ENCODE results near the gene DRC7. TPM values are rescaled to one million over a fixed set of nuclear protein-coding genes. Genes with fewer than 3 reads are reported as not detected.

DRC7 gene
- total RNA-seq, 1 donor from 2014 or later: 0.41 TPM

- no peak overlapping the region for H3K4me3 Mint-ChIP-seq
- Histone ChIP-seq H3K36me3 (no peaks in the 10 kb centered on the region), H3K27me3 (no peaks in the 10 kb centered on the region), H3K4me1 (peaks cover 9% of the 10 kb centered on the region), H3K4me2 (no peak overlapping the region), H3K79me2 (ENCODE audit: low read depth) (no peaks in the 10 kb centered on the region), H3F3A (ENCODE audit: low read depth) (peaks cover 9% of the 10 kb centered on the region), H3K4me3 (no peak overlapping the region), H4K20me1 (ENCODE audit: low read depth) (no peaks in the 10 kb centered on the region), H3K9ac (no peak overlapping the region), H3K27ac (no peak overlapping the region), H3K9me3 (ENCODE audit: low read depth) (no peaks in the 10 kb centered on the region), H2AFZ (replicated peaks) (no peak overlapping the region)
- H3K27me3 Mint-ChIP-seq (ENCODE audit: insufficient read depth, low read depth): peaks cover 5% of the 10 kb centered on the region
- peaks cover 6% of the 10 kb centered on the region for H3K36me3 Mint-ChIP-seq
- DNase-seq (ENCODE audit: low spot score): peak; percentile 88
- H3K9me3 Mint-ChIP-seq: no peaks in the 10 kb centered on the region
- H3K27ac Mint-ChIP-seq: peak overlapping the region; percentile 66
- TF ChIP-seq EZH2 (IDR thresholded peaks at IDR 0.05): no peak
- peak; percentile 100 for TF ChIP-seq CTCF (IDR thresholded peaks at IDR 0.05)
- H3K4me1 Mint-ChIP-seq: peaks cover 24% of the 10 kb centered on the region
Observed at GRCh38 chr16:57648581-57649442, 45.8 kb upstream of the DRC7 start.

- H3K27me3 Mint-ChIP-seq (ENCODE audit: insufficient read depth, low read depth): peaks cover 5% of the 10 kb centered on the region
- peaks cover 26% of the 10 kb centered on the region for H3K4me1 Mint-ChIP-seq
- H3K27ac ChIP-seq: no peak overlapping the region
- H3K9me3 Mint-ChIP-seq: no peaks in the 10 kb centered on the region
- H3K9me3 ChIP-seq (ENCODE audit: low read depth): no peaks in the 10 kb centered on the region
- no peak overlapping the region for H3K4me3 ChIP-seq
- no peak for DNase-seq (ENCODE audit: low spot score)
- H3K27ac Mint-ChIP-seq: peak overlapping the region; percentile 66
- peaks cover 6% of the 10 kb centered on the region for H3K36me3 Mint-ChIP-seq
- TF ChIP-seq EZH2 (IDR thresholded peaks at IDR 0.05): no peak
- no peak for TF ChIP-seq EZH2phosphoT487 (IDR thresholded peaks at IDR 0.05)
- TF ChIP-seq CTCF (IDR thresholded peaks at IDR 0.05): no peak
- no peak overlapping the region for H2AFZ ChIP-seq (replicated peaks)
- H3F3A ChIP-seq (ENCODE audit: low read depth): peaks cover 5% of the 10 kb centered on the region
- H4K20me1 ChIP-seq (ENCODE audit: low read depth): no peaks in the 10 kb centered on the region
- no peaks in the 10 kb centered on the region for H3K27me3 ChIP-seq
- H3K79me2 ChIP-seq (ENCODE audit: low read depth): no peaks in the 10 kb centered on the region
- no peak overlapping the region for H3K9ac ChIP-seq
- H3K36me3 ChIP-seq: no peaks in the 10 kb centered on the region
- no peak overlapping the region for H3K4me2 ChIP-seq
- peaks cover 9% of the 10 kb centered on the region for H3K4me1 ChIP-seq
- no peak overlapping the region for H3K4me3 Mint-ChIP-seq
Observed at GRCh38 chr16:57649443-57649751, 45.2 kb upstream of the DRC7 start.

- H3K36me3 ChIP-seq: no peaks in the 10 kb centered on the region
- Mint-ChIP-seq H3K27ac (no peak overlapping the region), H3K9me3 (no peaks in the 10 kb centered on the region), H3K4me1 (peaks cover 26% of the 10 kb centered on the region), H3K4me3 (no peak overlapping the region), H3K36me3 (peaks cover 6% of the 10 kb centered on the region), H3K27me3 (ENCODE audit: insufficient read depth, low read depth) (peaks cover 5% of the 10 kb centered on the region)
- H3K4me2 ChIP-seq: no peak overlapping the region
- H3K9ac ChIP-seq: no peak overlapping the region
- H4K20me1 ChIP-seq (ENCODE audit: low read depth): no peaks in the 10 kb centered on the region
- no peaks in the 10 kb centered on the region for H3K27me3 ChIP-seq
- no peaks in the 10 kb centered on the region for H3K79me2 ChIP-seq (ENCODE audit: low read depth)
- H2AFZ ChIP-seq (replicated peaks): no peak overlapping the region
- peaks cover under 1% of the 10 kb centered on the region for H3F3A ChIP-seq (ENCODE audit: low read depth)
- H3K4me1 ChIP-seq: peaks cover 9% of the 10 kb centered on the region
- no peak for TF ChIP-seq EZH2 (IDR thresholded peaks at IDR 0.05)
- no peak for TF ChIP-seq CTCF (IDR thresholded peaks at IDR 0.05)
- TF ChIP-seq EZH2phosphoT487 (IDR thresholded peaks at IDR 0.05): no peak
- no peak overlapping the region for H3K27ac ChIP-seq
- no peak overlapping the region for H3K4me3 ChIP-seq
- no peak for DNase-seq (ENCODE audit: low spot score)
- no peaks in the 10 kb centered on the region for H3K9me3 ChIP-seq (ENCODE audit: low read depth)
Observed at GRCh38 chr16:57649846-57650245, 44.8 kb upstream of the DRC7 start.

Data from neural progenitor cell (in vitro differentiated cells).